ENCODE data around the gene KDM3B.
A peak's percentile ranks its signal among the peaks of the same experiment; 100 is the strongest.

DNA sequence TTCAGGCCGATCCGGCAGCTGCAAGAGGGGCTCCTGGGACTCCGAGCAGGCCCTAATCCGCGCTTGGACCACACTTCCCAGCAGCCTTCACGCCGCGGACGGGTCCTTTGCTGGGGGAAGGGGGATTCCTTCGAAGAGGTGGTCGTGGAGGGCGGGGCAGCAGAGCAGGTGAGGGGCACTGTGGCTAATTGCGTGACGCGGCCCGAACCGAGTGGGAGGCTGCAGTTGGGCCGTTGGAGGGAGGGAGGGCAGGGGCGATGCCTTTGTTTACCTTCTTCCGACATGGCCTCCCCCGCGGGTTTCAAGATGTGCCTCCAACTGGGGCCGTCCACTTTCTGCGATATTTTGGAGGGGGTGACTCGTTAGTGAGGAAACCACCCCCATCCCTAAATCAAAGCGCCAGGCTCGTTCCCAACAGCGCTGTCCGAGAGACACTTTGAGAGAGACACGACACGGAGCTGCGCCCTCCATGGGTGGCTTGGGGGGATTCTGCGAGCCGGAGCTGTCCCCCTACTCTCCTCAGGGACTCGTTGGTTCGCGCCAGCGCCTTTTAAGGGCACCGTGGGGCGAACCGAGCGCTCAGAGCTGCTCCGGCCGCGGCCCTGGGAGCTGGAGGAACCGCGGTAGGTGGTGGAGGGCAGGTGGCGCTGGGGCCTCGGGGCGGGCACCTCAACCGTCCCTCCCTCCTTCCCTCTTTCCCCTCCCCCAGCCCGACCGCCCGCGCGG is 14.6 kb upstream of the KDM3B start, which contains the start of gene FAM53C:
- TF ChIP-seq SAP30 (IDR thresholded peaks at IDR 0.05; ENCODE audit: borderline replicate concordance, insufficient read depth, low read depth, low read length, poor library complexity, severe bottlenecking) (no peak), POLR2A (conservative IDR thresholded peaks at IDR 0.05) (peak; percentile 99), GTF2E2 (tag; IDR thresholded peaks at IDR 0.05) (peak; percentile 91), MYNN (IDR thresholded peaks at IDR 0.05) (no peak; the same call in 1 of the 2 replicates), MYNN (CRISPR knock-in tag; IDR thresholded peaks at IDR 0.05) (no peak), RBBP5 (IDR thresholded peaks at IDR 0.05; ENCODE audit: borderline replicate concordance, insufficient read depth, low read length, poor library complexity, severe bottlenecking) (peak; percentile 65)
- TF ChIP-seq, protein P1, sequence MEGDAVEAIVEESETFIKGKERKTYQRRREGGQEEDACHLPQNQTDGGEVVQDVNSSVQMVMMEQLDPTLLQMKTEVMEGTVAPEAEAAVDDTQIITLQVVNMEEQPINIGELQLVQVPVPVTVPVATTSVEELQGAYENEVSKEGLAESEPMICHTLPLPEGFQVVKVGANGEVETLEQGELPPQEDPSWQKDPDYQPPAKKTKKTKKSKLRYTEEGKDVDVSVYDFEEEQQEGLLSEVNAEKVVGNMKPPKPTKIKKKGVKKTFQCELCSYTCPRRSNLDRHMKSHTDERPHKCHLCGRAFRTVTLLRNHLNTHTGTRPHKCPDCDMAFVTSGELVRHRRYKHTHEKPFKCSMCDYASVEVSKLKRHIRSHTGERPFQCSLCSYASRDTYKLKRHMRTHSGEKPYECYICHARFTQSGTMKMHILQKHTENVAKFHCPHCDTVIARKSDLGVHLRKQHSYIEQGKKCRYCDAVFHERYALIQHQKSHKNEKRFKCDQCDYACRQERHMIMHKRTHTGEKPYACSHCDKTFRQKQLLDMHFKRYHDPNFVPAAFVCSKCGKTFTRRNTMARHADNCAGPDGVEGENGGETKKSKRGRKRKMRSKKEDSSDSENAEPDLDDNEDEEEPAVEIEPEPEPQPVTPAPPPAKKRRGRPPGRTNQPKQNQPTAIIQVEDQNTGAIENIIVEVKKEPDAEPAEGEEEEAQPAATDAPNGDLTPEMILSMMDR (IDR thresholded peaks at IDR 0.05 in 2 of 3, conservative IDR thresholded peaks at IDR 0.05 in 1 of 3; ENCODE audit: insufficient read depth in 2 of 3, low read depth in 1 of 3, low read length in 3 of 3): peak in 1 of 3 experiments; percentile 4; a peak in 2 of 6 replicates
- TF ChIP-seq, protein P2, sequence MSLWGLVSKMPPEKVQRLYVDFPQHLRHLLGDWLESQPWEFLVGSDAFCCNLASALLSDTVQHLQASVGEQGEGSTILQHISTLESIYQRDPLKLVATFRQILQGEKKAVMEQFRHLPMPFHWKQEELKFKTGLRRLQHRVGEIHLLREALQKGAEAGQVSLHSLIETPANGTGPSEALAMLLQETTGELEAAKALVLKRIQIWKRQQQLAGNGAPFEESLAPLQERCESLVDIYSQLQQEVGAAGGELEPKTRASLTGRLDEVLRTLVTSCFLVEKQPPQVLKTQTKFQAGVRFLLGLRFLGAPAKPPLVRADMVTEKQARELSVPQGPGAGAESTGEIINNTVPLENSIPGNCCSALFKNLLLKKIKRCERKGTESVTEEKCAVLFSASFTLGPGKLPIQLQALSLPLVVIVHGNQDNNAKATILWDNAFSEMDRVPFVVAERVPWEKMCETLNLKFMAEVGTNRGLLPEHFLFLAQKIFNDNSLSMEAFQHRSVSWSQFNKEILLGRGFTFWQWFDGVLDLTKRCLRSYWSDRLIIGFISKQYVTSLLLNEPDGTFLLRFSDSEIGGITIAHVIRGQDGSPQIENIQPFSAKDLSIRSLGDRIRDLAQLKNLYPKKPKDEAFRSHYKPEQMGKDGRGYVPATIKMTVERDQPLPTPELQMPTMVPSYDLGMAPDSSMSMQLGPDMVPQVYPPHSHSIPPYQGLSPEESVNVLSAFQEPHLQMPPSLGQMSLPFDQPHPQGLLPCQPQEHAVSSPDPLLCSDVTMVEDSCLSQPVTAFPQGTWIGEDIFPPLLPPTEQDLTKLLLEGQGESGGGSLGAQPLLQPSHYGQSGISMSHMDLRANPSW (CRISPR knock-in tag; IDR thresholded peaks at IDR 0.05): 0 out of 2 replicates have a peak, but pooled peaks have one; percentile 77
- TF ChIP-seq, protein P3, sequence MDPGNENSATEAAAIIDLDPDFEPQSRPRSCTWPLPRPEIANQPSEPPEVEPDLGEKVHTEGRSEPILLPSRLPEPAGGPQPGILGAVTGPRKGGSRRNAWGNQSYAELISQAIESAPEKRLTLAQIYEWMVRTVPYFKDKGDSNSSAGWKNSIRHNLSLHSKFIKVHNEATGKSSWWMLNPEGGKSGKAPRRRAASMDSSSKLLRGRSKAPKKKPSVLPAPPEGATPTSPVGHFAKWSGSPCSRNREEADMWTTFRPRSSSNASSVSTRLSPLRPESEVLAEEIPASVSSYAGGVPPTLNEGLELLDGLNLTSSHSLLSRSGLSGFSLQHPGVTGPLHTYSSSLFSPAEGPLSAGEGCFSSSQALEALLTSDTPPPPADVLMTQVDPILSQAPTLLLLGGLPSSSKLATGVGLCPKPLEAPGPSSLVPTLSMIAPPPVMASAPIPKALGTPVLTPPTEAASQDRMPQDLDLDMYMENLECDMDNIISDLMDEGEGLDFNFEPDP (CRISPR knock-in tag; IDR thresholded peaks at IDR 0.05): no peak
